ENCODE measurements around the gene NKPD1.

NKPD1 gene

DNA sequence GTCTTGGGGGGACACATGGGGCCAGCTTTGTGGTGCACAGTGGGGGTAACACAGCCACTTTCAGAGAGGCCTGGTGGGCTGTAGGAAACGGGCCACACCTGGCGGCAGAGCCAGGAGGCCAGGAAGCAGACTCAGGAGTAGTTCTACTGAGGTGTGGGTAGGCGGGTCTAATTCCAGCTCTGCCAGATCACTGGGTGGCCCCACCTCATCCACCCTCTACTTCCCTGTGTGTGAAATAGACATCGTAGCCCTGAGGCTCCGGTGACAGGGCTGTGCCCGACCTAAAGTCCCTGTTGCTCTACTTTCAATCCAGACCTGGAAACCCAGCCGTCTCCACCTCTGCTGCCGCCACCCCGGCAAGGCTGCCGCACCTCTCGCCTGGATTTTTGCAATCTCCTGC, 4.0 kb downstream of the NKPD1 start:
- H3K36me3 ChIP-seq (ENCODE audit: control insufficient read depth, insufficient read depth, low read length): no peaks in the 10 kb centered on the region
- H3K27ac ChIP-seq: no peak overlapping the region
- no peaks in the 10 kb centered on the region for H3K9me3 ChIP-seq (ENCODE audit: control insufficient read depth, low read length)
- no peaks in the 10 kb centered on the region for H3K27me3 ChIP-seq (ENCODE audit: control insufficient read depth, insufficient read depth, low read length)
- H3K9ac ChIP-seq: no peak overlapping the region
- peaks cover 4% of the 10 kb centered on the region for H3K4me1 ChIP-seq
- H3K4me2 ChIP-seq (ENCODE audit: low read length): no peak overlapping the region
- TF ChIP-seq, protein P1, sequence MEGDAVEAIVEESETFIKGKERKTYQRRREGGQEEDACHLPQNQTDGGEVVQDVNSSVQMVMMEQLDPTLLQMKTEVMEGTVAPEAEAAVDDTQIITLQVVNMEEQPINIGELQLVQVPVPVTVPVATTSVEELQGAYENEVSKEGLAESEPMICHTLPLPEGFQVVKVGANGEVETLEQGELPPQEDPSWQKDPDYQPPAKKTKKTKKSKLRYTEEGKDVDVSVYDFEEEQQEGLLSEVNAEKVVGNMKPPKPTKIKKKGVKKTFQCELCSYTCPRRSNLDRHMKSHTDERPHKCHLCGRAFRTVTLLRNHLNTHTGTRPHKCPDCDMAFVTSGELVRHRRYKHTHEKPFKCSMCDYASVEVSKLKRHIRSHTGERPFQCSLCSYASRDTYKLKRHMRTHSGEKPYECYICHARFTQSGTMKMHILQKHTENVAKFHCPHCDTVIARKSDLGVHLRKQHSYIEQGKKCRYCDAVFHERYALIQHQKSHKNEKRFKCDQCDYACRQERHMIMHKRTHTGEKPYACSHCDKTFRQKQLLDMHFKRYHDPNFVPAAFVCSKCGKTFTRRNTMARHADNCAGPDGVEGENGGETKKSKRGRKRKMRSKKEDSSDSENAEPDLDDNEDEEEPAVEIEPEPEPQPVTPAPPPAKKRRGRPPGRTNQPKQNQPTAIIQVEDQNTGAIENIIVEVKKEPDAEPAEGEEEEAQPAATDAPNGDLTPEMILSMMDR (IDR thresholded peaks at IDR 0.05): no peak
- no peak overlapping the region for H2AFZ ChIP-seq
- no peak overlapping the region for H3K4me3 ChIP-seq (ENCODE audit: low read depth, low read length)
- H3K79me2 ChIP-seq: no peaks in the 10 kb centered on the region

DNA sequence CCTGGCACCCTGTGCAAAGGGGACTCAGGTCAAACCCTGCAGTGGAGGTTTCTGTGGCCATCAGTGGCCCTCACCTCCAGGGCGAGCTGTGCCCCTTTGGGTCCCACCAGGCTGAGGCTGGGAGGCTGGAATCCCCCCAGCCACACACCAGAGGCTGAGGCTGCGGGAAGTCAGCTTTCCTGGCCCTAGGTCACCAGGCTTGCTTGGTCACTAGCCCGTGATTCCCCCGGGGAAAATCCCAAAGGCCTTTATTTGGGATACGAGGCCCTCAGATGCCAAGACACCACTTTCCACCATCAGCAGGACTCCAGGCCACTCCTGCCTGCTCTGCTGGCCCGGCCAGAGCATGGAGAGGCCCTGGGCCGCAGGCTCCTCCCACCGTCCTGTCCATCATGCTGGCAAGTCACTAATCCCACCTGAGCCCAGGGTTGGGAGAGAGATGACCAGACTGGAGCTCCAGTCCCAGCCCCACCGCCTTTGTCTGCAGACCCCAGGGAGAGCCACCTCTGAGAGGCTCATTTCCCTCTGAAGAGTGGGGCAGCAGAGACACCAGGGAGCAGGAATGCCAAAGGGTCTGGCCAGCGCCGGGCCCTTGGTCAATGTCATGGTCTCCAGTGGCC, 4.7 kb downstream of the NKPD1 start:
- TF ChIP-seq, protein P1 (IDR thresholded peaks at IDR 0.05): no peak
- H3K4me1 ChIP-seq: peaks cover 4% of the 10 kb centered on the region
- no peaks in the 10 kb centered on the region for H3K27me3 ChIP-seq (ENCODE audit: control insufficient read depth, insufficient read depth, low read length)

DNA sequence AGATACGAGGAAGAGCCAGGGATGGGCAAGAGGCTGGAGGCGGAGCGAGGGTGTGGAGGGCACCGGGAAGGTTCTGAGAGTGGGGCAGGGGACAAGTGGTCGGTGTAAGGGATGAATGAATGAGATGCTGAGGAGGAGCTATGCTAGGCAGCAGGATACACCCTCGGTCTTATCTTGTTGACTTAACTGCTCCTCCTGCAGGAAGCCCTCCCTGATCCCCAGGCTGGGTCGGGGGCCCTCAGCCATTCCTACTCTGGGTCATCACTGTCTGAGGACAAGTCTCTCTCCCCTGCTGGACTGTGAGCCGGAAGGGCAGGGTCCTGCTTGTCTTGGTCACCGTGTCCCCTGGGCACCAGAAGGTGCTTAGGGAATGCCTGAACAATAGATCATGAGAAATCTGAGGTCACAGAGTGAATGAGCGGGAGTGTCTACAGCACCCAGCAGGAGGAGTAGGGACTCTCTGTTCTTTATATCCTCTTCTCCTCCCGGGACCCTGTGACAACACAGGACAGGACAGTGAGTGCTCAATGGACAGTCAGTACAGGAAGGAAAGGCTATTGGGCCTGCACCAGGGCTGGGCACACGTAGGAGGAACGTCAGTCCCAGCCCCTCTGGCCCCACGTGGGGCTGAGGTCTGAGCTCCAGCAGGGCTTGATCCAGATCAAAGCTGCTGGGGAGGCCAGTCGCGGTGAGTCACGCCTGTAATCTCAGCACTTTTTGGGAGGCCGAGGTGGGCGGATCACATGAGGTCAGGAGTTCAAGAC, 6.5 kb downstream of the NKPD1 start:
- H3K27ac ChIP-seq: no peak overlapping the region
- H3K9ac ChIP-seq: no peak overlapping the region
- peak overlapping the region; percentile 67 for H3K4me2 ChIP-seq (ENCODE audit: low read length)
- TF ChIP-seq, protein P1 (IDR thresholded peaks at IDR 0.05): no peak
- peak overlapping the region; percentile 15 for H3K4me3 ChIP-seq (ENCODE audit: low read depth, low read length)
- H3K79me2 ChIP-seq: no peaks in the 10 kb centered on the region
- peaks cover 4% of the 10 kb centered on the region for H3K4me1 ChIP-seq
- no peaks in the 10 kb centered on the region for H3K9me3 ChIP-seq (ENCODE audit: control insufficient read depth, low read length)
- H3K27me3 ChIP-seq (ENCODE audit: control insufficient read depth, insufficient read depth, low read length): no peaks in the 10 kb centered on the region
- peak overlapping the region; percentile 57 for H2AFZ ChIP-seq
- no peaks in the 10 kb centered on the region for H3K36me3 ChIP-seq (ENCODE audit: control insufficient read depth, insufficient read depth, low read length)

More for the DNA sequence above, 4.7 kb downstream of the NKPD1 start:
- H3K9ac ChIP-seq: no peak overlapping the region
- H3K4me2 ChIP-seq (ENCODE audit: low read length): no peak overlapping the region
- no peaks in the 10 kb centered on the region for H3K79me2 ChIP-seq
- no peaks in the 10 kb centered on the region for H3K36me3 ChIP-seq (ENCODE audit: control insufficient read depth, insufficient read depth, low read length)
- H3K9me3 ChIP-seq (ENCODE audit: control insufficient read depth, low read length): no peaks in the 10 kb centered on the region
- no peak overlapping the region for H2AFZ ChIP-seq
- no peak overlapping the region for H3K27ac ChIP-seq
- H3K4me3 ChIP-seq (ENCODE audit: low read depth, low read length): no peak overlapping the region

GRCh38 chr19:45153339-45154063, 7.3 kb downstream of the NKPD1 start:
- Histone ChIP-seq H3K27me3 (ENCODE audit: control insufficient read depth, insufficient read depth, low read length) (no peaks in the 10 kb centered on the region), H3K27ac (no peak overlapping the region)

More at GRCh38 chr19:45153339-45154063, 7.3 kb downstream of the NKPD1 start:
- Histone ChIP-seq H3K4me2 (ENCODE audit: low read length) (peak overlapping the region; percentile 67), H3K9me3 (ENCODE audit: control insufficient read depth, low read length) (no peaks in the 10 kb centered on the region), H3K36me3 (ENCODE audit: control insufficient read depth, insufficient read depth, low read length) (no peaks in the 10 kb centered on the region), H3K79me2 (no peaks in the 10 kb centered on the region), H3K9ac (no peak overlapping the region), H3K4me3 (ENCODE audit: low read depth, low read length) (peak overlapping the region; percentile 15), H2AFZ (peak overlapping the region; percentile 57), H3K4me1 (peaks cover 4% of the 10 kb centered on the region)
- TF ChIP-seq, protein P1 (IDR thresholded peaks at IDR 0.05): no peak

All from parathyroid adenoma (tissue), 2 donors.